Adrenal gland (tissue), 12 donors: Measurements from ENCODE around the gene RGS6. TPM values are rescaled to one million over a fixed set of nuclear protein-coding genes. Genes with fewer than 3 reads are reported as not detected.
"Not testable (repeated sequence)": the region's sequence is repeated elsewhere in the genome, so short reads cannot be mapped to it uniquely, and the experiment has no call there.

Experiments
- DNase-seq, 7 donors: peaks; one replicate each; pipeline ENCODE4 v3.0.0-alpha.2; 2019 to 2020
- H3K27ac ChIP-seq, 5 donors: fragments of 200-600 bp; sonication (generic) in 4 of 5; 1 replicate in 3 of 5; 2 replicates in 2 of 5; pipeline versions ENCODE4 v1.5.1 to v1.8.0; 2016 to 2020; ENCODE audit warnings: mild to moderate bottlenecking in 1 of 5
- H3K27me3 ChIP-seq: fragments of 200-600 bp; 2 replicates; pipeline ENCODE4 v1.8.0; 2021
- H3K36me3 ChIP-seq, 2 donors: fragments of 200-600 bp; replicated peaks in 1 of 2; 1 replicate in 1 of 2; 2 replicates in 1 of 2; pipeline versions ENCODE4 v1.5.1 to v1.8.0; 2018 to 2022
- H3K4me1 ChIP-seq, 2 donors: fragments of 200-600 bp; replicated peaks in 1 of 2; 1 replicate in 1 of 2; 2 replicates in 1 of 2; pipeline versions ENCODE4 v1.5.1 to v1.8.0; 2018 to 2021
- H3K4me3 ChIP-seq, 4 donors: fragments of 200-600 bp; sonication (generic) in 3 of 4; one replicate each; pipeline ENCODE4 v1.5.1; 2016 to 2018
- H3K9me3 ChIP-seq, 3 donors: fragments of 200-600 bp; sonication (generic) in 1 of 3; replicated peaks in 1 of 3; 1 replicate in 2 of 3; 2 replicates in 1 of 3; pipeline versions ENCODE4 v1.5.1 to v1.8.0; 2016 to 2021
- POLR2A ChIP-seq, 2 donors: fragments of 450-650 bp; IDR thresholded peaks; one replicate each; pipeline ENCODE4 v1.6.1; 2017; ENCODE audit warnings: antibody characterized with exemption in 2 of 2, mild to moderate bottlenecking in 2 of 2, moderate library complexity in 1 of 2
- WGBS, 4 donors: extraction: QIAGEN DNeasy Blood & Tissue Kit in 2 of 4; methylation state at CpG; one replicate each; pipeline versions ENCODE4 v1.1.5 to v1.1.7; 2013 to 2017; 5-methylcytosine and 5-hydroxymethylcytosine counted together
- intact Hi-C, 2 donors: fragments of 100-400 bp; cut with DNase I; formaldehyde crosslinking; loops; one replicate each; pipeline versions ENCODE4 v1.14.1 to v1.15.0; 2022 to 2023
- polyA plus RNA-seq, 3 donors: library from polyadenylated mRNA; stranded (reverse); fragments of 200-250 nt in 2 of 3; fragments of 350-450 nt in 1 of 3; fragmentation: Illumina TruSeq in 1 of 3; extraction: RNeasy Lipid Tissue Mini Kit (QIAGEN cat#74804) in 1 of 3; gene quantifications; one replicate each; pipeline ENCODE4 v1.2.3, GENCODE V29; 2013 to 2014
- total RNA-seq, 9 donors: library from RNA; depleted of rRNA in 4 of 9; stranded (reverse); fragments of >200 nt in 4 of 9; fragments of 120-200 nt in 1 of 9; fragmentation: NEBNext Ultra II Directional in 1 of 9; extraction: Animal tissue kit (Norgen Biotek cat#: 25700) in 1 of 9; gene quantifications; one replicate each; pipeline versions ENCODE4 v1.1.0 to v1.2.4, GENCODE V29; 2013 to 2023
- TF ChIP-seq, protein P1 (sequence below), 6 experiments: fragments of 450-650 bp in 4 of 6; fragments of 200-600 bp in 2 of 6; sonication (generic) in 1 of 6; IDR thresholded peaks; 1 replicate in 5 of 6; 2 replicates in 1 of 6; pipeline versions ENCODE4 v1.5.1 to v1.8.0; 2016 to 2021; ENCODE audit warnings: antibody characterized with exemption in 6 of 6, mild to moderate bottlenecking in 2 of 6, moderate library complexity in 1 of 6
- donor health status: healthy with polysubstance abuse.
- donor health status: Bipolar disorder and iron deficiency.
- donor health status: DM: yes; HTN: yes; CAD: no.
- donor health status: DM: no; HTN: no; CAD: no.
- donor health status: DM: no; HTN: no; CAD: no.
- donor health status: DM: yes; HTN: yes; CAD: no.

The RGS6 gene
- total and polyA plus RNA-seq, 12 donors = 0.06 to 4.3 (median 0.41) TPM; not detected in 1

- peaks cover 51% of the 10 kb centered on the region for H3K27me3 ChIP-seq
These were observed 865 bp downstream of the RGS6 start for GRCh38 chr14:71933001-71933587.

DNA sequence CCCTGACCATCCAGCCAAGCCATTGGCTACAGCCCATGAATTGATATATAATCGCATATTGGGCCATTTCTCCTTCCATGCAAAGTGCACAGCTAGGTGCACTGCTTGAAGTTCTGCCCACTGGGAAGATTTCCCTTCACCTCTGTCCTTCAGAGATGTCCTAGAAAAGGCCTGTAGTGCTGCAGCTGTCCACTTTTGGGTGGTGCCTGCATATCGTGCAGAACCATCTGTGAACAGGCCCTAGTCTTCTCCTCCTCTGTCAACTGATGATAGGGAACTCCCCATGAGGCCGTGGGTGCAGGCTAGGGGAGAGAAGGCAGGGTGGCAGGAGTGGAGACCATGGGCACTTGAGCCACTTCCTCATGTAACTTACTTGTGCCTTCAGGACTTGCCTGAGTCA lies 6.0 kb downstream of the RGS6 start:
- DNase-seq, H3K9me3 ChIP-seq, H3K36me3 ChIP-seq, H3K4me1 ChIP-seq, intact Hi-C loops, H3K27ac ChIP-seq, H3K4me3 ChIP-seq: not testable (repeated sequence)
- peaks cover 34% of the 10 kb centered on the region for H3K27me3 ChIP-seq
- WGBS, 4 donors = 68 to 81% (median 76%) methylated on average over 1 to 3 of the region's 3 CpGs

More at GRCh38 chr14:71933001-71933587, 865 bp downstream of the RGS6 start:
- no peak for DNase-seq
- intact Hi-C loops = no loop called here
- no peaks in the 10 kb centered on the region for H3K9me3 ChIP-seq
- H3K4me1 ChIP-seq = peaks cover 4 to 11% of the 10 kb centered on the region in 2 donors
- no peaks in the 10 kb centered on the region for H3K36me3 ChIP-seq
- no peak overlapping the region for H3K27ac ChIP-seq
- peak overlapping the region in 1 of 4 donors; percentile 42 for H3K4me3 ChIP-seq
- WGBS, 4 donors = 3 to 5% (median 4%) methylated on average over 24 of the region's 24 CpGs
- no peak for TF ChIP-seq POLR2A (IDR thresholded peaks at IDR 0.05)
- TF ChIP-seq, protein P1, sequence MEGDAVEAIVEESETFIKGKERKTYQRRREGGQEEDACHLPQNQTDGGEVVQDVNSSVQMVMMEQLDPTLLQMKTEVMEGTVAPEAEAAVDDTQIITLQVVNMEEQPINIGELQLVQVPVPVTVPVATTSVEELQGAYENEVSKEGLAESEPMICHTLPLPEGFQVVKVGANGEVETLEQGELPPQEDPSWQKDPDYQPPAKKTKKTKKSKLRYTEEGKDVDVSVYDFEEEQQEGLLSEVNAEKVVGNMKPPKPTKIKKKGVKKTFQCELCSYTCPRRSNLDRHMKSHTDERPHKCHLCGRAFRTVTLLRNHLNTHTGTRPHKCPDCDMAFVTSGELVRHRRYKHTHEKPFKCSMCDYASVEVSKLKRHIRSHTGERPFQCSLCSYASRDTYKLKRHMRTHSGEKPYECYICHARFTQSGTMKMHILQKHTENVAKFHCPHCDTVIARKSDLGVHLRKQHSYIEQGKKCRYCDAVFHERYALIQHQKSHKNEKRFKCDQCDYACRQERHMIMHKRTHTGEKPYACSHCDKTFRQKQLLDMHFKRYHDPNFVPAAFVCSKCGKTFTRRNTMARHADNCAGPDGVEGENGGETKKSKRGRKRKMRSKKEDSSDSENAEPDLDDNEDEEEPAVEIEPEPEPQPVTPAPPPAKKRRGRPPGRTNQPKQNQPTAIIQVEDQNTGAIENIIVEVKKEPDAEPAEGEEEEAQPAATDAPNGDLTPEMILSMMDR (IDR thresholded peaks at IDR 0.05) = no peak

DNA sequence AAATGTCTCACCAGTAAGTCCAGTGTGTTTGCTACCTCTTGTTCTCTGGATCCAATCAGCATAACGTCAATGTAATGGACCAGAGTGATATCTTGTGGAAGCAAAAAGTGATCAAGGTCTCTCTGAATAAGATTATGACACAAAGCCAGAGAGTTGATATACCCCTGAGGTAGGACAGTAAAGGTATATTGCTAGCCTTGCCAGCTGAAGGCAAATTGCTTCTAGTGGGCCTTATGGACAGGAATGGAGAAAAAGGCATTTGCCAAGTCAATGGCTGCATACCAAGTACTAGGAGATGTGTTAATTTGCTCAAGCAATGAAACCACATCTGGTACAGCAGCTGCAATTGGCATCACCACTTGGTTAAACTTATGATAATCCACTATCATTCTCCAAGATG lies 7.1 kb downstream of the RGS6 start:
- WGBS, 4 donors = 69 to 77% (median 76%) methylated on average over 1 of the region's 1 CpG
- H3K4me1 ChIP-seq, H3K4me3 ChIP-seq, intact Hi-C loops, H3K36me3 ChIP-seq, H3K27ac ChIP-seq, DNase-seq, H3K9me3 ChIP-seq: not testable (repeated sequence)
- peaks cover 23% of the 10 kb centered on the region for H3K27me3 ChIP-seq

- intact Hi-C loops, H3K4me3 ChIP-seq, DNase-seq, H3K36me3 ChIP-seq, H3K9me3 ChIP-seq, H3K4me1 ChIP-seq, H3K27ac ChIP-seq: not testable (repeated sequence)
- H3K27me3 ChIP-seq = peaks cover 12% of the 10 kb centered on the region
These were observed 8.3 kb downstream of the RGS6 start for GRCh38 chr14:71940500-71940899.

- H3K9me3 ChIP-seq, H3K27me3 ChIP-seq, H3K4me1 ChIP-seq, DNase-seq, H3K36me3 ChIP-seq, H3K27ac ChIP-seq, H3K4me3 ChIP-seq, intact Hi-C loops: not testable (repeated sequence)
- 80 to 95% (median 86%) methylated on average over 2 of the region's 2 CpGs for WGBS, 4 donors
These were observed 9.4 kb downstream of the RGS6 start for GRCh38 chr14:71941616-71942015.

- intact Hi-C loops = no loop called here
These were observed 10.9 kb downstream of the RGS6 start for GRCh38 chr14:71942904-71943694.

More at GRCh38 chr14:71942904-71943694, 10.9 kb downstream of the RGS6 start:
- TF ChIP-seq POLR2A (IDR thresholded peaks at IDR 0.05) = no peak
- TF ChIP-seq, protein P1 (IDR thresholded peaks at IDR 0.05) = no peak
- no peaks in the 10 kb centered on the region for H3K9me3 ChIP-seq
- no peak overlapping the region for H3K4me3 ChIP-seq
- no peaks in the 10 kb centered on the region for H3K27me3 ChIP-seq
- H3K4me1 ChIP-seq = no peaks in the 10 kb centered on the region
- H3K36me3 ChIP-seq = no peaks in the 10 kb centered on the region
- H3K27ac ChIP-seq = no peak overlapping the region
- 42 to 61% (median 48%) methylated on average over 4 of the region's 4 CpGs for WGBS, 4 donors
- no peak for DNase-seq
